HG02759 (cell line): ENCODE measurements around the gene MRI1.
"Not testable (repeated sequence)": the region's sequence is repeated elsewhere in the genome, so short reads cannot be mapped to it uniquely, and the experiment has no call there.

Source experiments
- ATAC-seq: cut with Tn5 transposase; IDR thresholded peaks from one replicate; pipeline ENCODE4 v1.9.1; 2021; ENCODE audit warnings: mild to moderate bottlenecking, moderate library complexity; ENCODE audit not compliant: unreplicated experiment

Gene MRI1

DNA sequence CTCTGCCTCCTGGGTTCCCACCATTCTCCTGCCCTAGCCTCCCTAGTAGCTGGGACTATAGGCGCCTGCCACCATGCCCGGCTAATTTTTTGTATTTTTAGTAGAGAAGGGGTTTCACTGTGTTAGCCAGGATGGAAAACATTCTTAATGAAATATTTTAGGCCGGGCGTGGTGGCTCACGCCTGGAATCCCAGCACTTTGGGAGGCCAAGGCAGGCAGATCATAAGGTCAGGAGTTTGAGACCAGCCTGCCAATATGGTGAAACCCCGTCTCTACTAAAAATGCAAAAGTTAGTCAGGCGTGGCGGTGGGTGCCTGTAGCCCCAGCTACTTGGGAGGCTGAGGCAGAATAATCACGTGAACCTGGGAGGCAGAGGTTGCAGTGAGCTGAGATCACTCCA lies 29.0 kb downstream of the MRI1 start:
- ATAC-seq = not testable (repeated sequence)

DNA sequence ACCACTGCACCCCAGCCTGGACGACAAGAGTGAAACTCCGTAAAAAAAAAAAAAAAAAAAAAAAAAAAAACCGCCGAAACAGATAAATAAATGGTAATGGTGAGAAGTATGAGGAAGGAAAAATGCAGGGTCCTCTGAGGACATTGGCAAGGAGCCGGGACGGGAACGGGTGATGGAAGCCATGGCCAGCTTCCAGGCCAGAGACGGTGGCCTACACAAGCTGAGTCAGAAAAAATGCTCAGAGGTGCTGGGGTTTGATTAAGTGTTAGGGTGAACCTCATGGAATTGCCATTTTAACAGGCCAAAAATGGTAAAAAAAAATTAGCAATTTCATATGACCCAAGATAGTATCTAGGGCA lies 30.1 kb downstream of the MRI1 start:
- no peak for ATAC-seq

DNA sequence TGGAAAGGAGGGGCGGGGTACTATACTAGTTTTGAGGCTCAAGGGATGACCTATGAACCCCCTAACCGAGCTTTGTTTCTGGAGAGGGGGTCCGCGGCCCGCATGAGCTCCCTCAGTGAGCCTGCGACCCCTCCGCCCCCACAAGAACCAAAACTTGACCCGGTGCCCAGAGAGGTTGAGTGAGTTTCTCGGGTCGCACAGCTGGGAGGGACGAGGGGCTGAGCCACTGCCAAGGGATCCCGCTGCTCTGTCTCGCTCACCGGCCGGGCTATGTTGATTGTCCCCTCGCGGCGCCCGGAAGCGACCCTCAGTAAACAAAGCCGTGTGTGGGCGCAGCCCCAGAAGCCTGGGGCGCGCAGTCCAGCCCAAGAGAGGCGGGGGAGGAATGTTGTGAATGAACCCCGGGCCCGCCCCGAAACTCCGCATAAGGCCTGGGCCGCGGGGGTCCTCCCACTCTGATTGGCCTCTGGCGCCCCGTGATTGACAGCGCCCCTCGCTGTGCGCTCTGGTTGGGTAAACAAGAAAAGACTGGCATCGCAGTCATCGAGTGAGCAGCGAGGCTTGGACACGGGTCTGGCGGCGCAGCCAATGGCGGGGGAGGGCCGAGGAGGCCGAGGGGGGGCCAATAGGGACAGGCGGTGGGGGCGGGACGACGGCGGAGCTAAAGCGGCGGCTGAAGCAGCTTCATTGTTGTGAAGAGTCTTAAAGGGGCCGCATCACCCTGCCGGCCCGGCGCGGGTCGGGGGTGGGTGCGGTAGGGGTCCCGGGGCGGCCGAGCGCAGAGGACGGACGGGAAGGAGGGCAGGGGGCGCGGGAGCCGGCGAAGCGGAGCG lies 30.7 kb downstream of the MRI1 start, which contains the start of gene ZSWIM4:
ZSWIM4 (plus strand) TSS at position 687 of the 833 bp plus-strand sequence. CDS start 206 bp downstream, outside the sequence.
- peak; percentile 95 for ATAC-seq

DNA sequence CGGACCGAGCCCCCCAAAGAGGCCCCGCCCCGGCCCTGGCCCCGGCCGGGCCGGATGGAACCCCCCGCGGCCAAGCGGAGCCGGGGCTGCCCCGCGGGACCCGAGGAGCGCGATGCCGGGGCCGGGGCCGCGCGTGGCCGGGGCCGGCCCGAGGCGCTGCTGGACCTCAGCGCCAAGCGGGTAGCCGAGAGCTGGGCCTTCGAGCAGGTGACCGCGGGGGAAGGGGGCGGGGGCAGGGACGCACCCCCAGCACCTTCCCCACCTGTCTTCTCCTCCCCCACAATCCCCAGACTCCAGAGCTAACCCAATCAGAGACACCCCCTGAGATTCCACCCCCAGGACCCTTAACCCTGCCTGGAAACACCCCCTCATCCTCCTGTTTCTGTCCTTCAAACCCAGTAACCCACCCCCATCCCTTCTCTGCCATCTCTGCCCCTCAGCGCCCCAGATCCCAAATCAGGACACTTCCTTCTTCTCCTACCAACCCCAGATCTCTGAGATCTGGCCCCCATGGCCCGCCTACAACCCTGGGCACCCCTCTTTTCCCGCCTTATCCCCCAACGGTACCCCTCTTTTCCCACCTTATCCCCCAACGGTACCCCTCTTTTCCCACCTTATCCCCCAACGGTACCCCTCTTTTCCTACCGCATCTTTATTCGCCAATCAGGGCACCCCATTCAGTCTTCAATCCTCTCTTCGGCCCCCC lies 31.4 kb downstream of the MRI1 start:
- ATAC-seq = peak; percentile 32

DNA sequence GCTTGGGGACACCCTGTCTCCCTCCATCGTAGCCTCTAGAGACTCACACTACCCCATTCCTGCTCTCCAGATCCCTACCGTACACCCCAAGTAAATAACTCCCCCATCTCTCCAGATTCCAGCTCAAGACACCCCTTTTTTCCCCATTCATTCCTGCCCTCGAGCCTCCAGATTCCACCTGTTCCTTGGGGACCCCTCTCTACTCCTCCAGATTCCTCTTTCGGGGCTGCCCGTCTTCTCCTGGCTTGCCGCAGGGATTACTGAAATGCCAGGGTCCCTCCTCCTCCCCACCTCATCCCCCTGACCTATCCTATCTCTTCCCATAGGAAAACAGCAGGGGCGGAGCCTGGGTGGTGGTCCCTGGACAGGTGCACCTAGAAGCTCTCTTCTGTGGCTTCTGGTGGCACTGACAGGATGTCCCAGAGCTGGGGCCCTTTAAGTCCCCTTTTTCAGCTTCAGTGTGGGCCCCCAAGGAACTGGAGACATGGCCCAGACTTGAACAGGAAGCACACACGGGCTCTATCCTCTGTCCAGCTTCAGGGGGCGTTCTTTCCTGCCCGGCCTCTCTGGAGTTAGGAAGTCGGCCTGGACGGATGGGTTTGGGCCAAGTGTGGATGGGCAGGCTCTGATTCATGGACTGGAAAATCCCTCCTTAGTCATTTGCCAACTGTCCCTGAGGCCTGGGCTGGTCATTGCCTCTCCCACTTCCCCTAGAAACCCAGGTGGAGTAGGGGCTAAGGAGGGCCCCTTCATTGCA lies 32.2 kb downstream of the MRI1 start:
- no peak for ATAC-seq

DNA sequence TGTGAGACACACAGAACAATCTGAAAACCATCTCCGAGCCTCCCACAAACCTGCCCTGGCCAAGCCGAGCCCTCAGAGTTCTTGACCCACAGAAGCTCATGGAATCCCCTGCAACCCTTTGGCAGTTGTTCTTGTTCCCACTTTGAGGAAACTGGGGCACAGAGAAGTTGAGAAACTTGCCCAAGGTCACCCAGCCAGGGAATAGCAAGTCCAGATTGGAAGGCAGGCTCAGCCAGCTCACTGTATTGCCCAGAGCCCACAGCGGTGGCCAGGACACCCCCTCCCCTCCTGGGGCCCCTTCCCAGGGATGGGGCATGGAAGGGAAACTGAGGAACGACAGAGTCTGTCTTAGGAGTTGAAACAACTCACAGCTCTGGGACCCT lies 32.7 kb downstream of the MRI1 start:
- ATAC-seq = no peak

DNA sequence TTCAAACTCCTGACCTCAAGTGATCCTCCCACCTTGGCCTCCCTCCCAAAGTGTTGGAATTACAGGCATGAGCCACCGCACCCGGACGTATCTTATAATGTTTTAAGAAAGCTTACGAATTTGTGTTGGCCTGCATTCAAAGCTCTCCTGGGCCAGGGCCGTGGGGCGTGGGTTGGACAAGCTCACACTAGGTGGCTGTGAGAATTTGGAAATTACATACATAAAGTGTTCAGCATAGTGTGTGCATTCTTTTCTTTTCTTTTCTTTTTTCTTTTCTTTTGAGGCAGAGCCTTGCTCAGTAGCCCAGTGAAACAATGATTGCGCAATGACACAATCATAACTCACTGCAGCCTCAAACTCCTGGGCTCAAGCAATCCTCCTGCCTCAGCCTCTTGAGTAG lies 33.5 kb downstream of the MRI1 start:
- no peak for ATAC-seq

DNA sequence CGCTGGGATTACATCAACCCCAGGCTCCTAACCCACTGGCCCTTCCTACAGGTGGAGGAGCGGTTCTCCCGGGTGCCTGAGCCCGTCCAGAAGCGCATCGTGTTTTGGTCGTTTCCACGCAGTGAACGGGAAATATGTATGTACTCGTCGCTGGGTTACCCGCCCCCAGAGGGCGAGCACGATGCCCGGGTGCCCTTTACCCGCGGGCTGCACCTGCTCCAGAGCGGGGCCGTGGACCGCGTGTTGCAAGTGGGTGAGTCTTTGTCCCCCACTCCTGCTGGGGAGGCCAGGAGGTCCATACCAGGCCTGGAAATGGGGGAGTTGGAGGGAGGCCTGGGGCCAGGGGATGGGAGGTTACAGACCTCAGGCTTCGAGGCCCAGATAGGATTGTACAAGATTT lies 35.3 kb downstream of the MRI1 start:
- ATAC-seq = no peak

DNA sequence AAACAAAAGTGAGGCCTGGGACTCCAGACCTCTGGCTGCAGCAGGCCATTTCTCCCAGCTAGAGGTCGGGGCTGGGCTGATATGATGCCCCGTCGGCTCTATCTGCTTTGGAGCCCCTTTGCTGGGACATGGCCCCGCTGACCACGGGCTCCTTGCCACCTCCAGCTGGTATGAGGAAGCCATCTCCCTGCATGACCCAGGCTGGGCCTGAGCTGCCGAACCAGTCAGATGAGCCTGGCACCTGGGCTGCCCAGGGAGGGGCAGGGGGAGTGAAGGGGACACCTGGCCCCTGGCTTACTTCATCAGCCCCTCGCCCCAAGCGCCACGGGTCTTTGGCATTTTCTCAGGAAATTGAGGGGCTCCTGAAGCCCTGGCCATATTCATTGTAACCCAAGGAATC lies 38.7 kb downstream of the MRI1 start:
- no peak for ATAC-seq

DNA sequence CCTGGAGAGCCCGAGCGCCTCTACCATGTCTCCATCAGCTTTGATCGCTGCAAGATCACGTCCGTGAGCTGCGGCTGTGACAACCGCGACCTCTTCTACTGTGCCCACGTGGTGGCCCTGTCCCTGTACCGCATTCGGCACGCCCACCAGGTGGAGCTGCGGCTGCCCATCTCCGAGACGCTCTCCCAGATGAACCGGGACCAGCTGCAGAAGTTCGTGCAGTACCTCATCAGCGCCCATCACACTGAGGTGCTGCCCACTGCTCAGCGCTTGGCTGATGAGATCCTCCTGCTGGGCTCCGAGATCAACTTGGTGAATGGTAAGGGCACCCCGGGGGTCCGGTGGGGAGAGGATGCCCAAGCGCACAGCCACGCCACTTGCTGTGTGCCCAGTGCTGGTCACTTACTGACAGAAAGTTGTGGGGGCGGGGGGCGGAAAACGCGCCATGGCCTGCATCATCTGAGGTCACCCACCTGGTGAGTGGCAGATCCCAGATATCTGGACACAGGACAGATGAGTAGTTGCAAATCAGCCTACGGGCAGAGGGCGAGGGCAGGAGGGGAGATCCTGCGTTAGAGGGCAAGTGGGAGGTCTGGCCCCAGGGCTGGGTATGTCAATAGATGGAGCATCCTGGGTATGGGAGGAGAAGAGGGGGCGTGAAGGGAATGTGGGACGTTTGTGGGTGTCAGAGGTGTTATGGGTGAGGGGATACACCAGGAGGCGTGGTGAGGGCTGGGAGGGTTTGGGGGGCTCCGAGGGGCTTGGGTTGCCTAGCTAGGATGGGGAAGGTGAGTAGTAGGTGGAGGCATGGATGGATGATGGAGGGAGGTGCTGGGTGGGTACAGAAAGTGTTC lies 40.7 kb downstream of the MRI1 start:
- no peak for ATAC-seq

DNA sequence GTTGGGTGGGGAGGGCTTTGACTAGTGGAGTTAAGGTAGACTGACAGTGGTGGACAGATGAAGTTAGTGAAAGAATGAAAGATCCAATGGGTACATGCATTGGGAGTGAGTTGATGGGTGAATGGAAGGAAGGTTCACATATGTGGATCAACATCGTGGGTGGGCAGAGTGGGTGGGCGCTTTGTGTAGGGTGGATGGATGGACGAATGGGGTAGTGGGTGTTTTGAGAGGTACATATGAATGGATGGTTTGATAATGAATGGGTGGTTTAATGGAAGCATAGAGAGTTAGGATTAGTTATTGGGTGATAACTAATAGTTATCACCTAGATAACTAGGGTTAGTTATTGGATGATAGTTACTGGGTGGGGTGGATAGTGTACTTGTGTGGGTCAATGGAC lies 42.4 kb downstream of the MRI1 start:
- ATAC-seq = no peak

DNA sequence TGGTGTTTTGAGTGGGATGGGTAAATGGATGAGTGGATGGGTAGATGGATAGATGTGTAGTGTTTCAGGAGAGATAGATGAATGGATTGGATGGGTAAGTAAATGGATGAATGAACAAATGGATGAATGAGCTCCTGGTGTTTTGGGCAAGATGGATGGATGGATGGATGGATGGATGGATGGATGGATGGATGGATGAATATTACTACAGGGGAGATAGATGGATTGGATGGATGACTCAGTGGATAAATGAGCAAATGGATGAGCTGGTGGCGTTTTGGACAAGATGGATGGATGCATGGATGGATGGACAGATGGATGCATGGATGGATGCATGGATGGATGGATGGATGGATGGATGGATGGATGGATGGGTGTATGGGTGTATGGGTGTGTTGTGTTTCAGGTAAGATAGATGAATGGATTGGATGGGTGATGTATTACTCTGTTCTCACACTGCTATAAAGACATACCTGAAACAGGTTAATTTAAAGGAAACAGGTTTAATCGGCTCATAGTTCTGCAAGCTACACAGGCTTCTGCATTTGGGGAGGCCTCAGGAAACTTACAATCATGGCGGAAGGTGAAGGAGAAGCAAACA lies 43.2 kb downstream of the MRI1 start:
- ATAC-seq = no peak

DNA sequence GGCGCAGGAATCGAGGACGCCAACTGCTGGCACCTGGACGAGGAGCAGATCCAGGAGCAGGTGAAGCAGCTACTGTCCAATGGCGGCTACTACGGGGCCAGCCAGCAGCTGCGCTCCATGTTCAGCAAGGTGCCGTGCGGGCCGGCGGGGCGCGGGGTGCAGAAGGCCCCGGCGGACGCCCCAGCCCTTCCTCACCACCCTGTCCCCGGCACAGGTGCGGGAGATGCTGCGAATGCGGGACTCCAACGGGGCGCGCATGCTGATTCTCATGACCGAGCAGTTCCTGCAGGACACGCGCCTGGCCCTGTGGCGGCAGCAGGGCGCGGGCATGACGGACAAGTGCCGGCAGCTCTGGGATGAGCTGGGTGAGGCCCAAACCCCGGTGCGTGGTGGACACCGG lies 44.5 kb downstream of the MRI1 start:
- ATAC-seq = no peak

DNA sequence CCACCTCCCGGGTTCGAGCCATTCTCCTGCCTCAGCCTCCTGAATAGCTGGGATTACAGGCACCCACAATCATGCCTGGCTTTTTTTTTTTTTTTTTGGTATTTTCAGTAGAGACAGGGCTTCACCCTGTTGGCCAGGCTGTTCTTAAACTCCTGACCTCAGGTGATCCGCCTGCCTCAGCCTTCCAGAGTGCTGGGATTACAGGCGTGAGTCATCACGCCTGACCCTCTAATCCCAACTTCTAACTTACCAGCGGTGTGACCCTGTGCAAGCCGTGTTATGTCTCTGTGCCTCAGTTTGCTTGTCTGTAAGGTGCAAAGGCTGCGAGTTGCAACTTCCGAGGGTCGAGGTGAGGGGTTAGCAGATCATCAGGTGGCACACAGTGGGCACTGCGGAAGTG lies 48.2 kb downstream of the MRI1 start:
- no peak for ATAC-seq

DNA sequence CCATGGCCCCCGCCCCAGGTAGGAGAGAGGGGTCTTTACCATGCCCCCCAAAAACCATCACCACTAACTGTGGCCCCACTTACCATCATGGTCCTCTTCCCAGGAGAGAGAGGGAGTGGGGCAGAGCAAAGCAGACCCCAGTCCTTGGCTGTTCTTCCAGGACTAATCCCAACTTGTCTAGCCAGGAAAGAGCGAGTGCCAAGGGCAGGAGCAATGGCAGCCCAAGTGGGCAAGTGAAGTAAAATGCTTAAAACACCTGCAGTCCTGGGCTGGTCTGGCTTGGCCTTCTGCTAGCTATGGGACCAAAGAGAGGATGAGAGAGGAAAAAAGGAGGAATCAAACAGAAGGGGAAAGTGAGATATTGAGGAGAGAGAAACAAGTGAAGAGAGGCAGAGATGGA lies 48.8 kb downstream of the MRI1 start:
- ATAC-seq = no peak

DNA sequence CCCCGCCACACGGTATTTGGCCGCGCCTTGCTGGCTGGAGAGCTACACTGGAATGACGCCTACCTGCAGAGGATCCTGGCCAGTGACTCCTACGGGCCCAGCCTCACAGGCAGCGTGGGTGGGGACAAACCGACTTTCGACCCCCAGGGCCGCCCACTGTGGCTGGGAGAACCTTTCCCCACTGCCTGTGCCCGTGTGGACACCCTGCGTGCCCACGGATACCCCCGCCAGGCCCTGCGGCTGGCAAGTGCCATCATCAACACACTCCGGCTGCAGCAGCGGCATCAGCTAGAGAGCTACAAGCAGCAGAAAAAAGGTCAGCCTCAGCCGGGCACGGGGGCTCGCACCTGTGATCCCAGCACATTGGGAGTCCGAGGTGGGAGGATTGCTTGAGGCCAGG lies 50.2 kb downstream of the MRI1 start:
- no peak for ATAC-seq

DNA sequence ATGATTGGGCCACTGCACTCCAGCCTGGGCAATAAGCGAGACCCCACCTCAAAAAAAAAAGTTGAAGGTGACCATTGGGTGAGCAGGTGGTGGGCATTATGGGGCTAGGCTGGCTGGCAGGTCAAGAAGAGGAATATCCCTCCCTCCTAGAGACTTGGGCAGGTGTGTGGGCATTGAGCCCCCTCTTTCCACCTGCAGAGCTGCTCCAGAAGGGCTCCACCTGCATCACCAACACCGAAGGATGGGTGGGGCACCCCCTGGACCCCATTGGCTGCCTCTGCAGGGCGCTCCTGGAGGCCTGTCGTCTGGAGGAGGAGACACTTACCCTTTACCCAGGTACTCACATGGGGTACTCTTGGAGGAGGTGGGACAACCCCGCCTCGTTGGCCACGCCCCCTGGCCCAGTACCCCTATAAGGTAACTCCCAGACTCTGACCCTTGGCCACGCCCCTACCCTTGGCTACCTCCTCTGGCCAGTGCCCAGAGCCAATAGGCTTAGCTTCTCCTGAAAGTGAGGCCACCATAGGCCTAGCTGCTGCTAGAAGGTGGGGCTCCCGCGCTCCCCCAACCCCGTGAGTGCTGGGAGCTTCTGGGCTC lies 52.8 kb downstream of the MRI1 start:
- ATAC-seq = no peak

DNA sequence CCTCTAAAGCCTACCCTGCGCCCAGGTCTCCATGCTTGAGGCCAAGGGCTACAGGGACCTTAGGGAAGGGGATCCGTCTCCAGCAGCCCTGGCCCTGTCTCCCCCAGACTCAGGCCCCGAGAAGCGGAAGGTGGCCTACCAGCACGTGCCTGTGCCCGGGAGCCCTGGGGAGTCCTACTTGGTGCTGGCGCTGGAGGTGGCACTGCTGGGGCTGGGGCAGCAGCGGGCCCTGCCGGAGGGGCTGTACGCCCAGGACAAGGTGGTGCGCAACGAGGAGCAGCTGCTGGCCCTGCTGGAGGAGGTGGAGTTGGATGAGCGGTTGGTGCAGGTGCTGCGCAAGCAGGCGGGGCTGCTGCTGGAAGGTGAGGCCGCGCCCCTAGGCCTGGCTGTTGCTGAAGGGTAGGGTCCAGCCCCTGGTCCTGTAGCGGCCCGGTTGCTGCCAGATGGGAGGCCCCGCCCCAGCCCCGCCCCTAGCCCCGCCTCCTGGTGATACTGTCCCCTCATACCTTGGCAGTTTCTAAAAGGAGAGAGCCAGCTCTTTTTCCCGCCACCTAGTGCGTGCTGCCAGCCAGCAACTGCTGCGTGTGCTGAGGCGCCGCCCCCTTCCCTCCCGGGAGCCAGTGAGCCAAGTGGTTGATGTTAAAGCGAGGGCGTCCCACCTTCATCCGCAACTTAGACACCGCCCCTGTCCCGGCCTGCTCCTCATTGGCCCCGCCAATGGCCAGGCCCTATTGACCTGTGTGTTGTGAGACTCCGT lies 53.5 kb downstream of the MRI1 start:
- ATAC-seq = no peak

DNA sequence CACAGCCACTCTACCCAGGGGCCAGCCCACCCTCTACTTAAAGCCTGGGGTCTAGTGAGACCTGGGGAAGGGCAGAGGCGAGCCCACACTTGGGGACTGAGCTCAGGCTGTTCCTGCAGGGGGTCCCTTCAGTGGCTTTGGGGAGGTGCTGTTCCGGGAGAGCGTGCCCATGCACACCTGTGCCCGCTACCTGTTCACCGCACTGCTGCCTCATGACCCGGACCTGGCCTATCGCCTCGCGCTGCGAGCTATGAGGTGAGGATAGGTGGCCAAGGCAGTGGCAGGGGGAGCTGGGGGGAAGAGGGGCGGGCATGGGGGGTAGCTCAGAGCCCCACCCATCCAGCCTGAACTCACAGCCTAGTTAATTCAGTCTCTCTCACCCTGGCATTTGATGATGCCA lies 54.9 kb downstream of the MRI1 start:
- no peak for ATAC-seq
